Left ventricle myocardium inferior (tissue), 1 donor: ENCODE data around the gene TANC1. TPM values are rescaled to one million over a fixed set of nuclear protein-coding genes. Genes with fewer than 3 reads are reported as not detected.

ENCODE experiments used
- DNase-seq: peaks from one replicate; pipeline ENCODE4 v3.0.0-alpha.2; 2020
- H3K27ac ChIP-seq: fragments of 200-600 bp; replicated peaks from 2 replicates; pipeline ENCODE4 v1.8.0; 2021
- H3K27me3 ChIP-seq: fragments of 200-600 bp; 2 replicates; pipeline ENCODE4 v1.8.0; 2021; ENCODE audit warnings: low read depth
- H3K36me3 ChIP-seq: fragments of 200-600 bp; 2 replicates; pipeline ENCODE4 v1.8.0; 2021
- H3K4me1 ChIP-seq: fragments of 200-600 bp; 2 replicates; pipeline ENCODE4 v1.8.0; 2021
- H3K4me3 ChIP-seq: fragments of 200-600 bp; 2 replicates; pipeline ENCODE4 v1.8.0; 2021; ENCODE audit warnings: mild to moderate bottlenecking, moderate library complexity
- H3K9me3 ChIP-seq: fragments of 200-600 bp; replicated peaks from 2 replicates; pipeline ENCODE4 v1.8.0; 2021
- intact Hi-C: fragments of 100-400 bp; cut with micrococcal nuclease; formaldehyde crosslinking; loops from one replicate; pipeline ENCODE4 v1.11.0; 2022
- total RNA-seq: library from RNA; stranded (reverse); fragmentation: NEBNext Ultra II Directional; extraction: Animal tissue kit (Norgen Biotek cat#: 25700); gene quantifications from one replicate; pipeline ENCODE4 v1.2.1, GENCODE V29; 2021
- TF ChIP-seq, protein P1 (sequence below): fragments of 200-600 bp; IDR thresholded peaks from 2 replicates; pipeline ENCODE4 v1.8.0; 2021; ENCODE audit warnings: antibody characterized with exemption, mild to moderate bottlenecking, borderline replicate concordance
- donor health status: DM: no; HTN: yes; CAD: no; lungs with severe emphysema.

The TANC1 gene
- total RNA-seq, 1 donor from 2014 or later = 59.7 TPM

DNA sequence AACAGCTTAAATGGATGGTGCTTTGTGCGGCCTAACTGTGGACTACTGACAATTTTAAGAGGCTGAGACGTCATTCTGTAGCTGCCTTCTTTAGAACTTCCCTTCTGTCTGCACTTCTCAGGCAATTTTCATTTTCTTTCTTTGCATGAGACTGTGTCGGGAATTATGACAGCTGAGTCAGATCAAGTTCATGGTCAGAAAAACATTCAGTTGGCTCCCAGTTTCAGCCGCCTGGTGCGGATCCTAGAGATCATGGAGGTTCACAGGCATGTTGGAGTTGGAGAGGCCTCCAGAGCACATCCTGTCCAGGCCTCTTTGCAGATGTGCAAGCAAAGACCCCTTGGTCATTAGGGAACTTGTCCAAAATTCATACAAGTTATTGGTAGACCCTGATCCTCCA is 135.0 kb downstream of the TANC1 start:
- intact Hi-C loops = no loop called here
- TF ChIP-seq, protein P1, sequence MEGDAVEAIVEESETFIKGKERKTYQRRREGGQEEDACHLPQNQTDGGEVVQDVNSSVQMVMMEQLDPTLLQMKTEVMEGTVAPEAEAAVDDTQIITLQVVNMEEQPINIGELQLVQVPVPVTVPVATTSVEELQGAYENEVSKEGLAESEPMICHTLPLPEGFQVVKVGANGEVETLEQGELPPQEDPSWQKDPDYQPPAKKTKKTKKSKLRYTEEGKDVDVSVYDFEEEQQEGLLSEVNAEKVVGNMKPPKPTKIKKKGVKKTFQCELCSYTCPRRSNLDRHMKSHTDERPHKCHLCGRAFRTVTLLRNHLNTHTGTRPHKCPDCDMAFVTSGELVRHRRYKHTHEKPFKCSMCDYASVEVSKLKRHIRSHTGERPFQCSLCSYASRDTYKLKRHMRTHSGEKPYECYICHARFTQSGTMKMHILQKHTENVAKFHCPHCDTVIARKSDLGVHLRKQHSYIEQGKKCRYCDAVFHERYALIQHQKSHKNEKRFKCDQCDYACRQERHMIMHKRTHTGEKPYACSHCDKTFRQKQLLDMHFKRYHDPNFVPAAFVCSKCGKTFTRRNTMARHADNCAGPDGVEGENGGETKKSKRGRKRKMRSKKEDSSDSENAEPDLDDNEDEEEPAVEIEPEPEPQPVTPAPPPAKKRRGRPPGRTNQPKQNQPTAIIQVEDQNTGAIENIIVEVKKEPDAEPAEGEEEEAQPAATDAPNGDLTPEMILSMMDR = no peak
- peak overlapping the region; percentile 33 for H3K27ac ChIP-seq
- peaks cover 58% of the 10 kb centered on the region for H3K4me1 ChIP-seq
- H3K4me3 ChIP-seq = no peak overlapping the region
- peaks cover under 1% of the 10 kb centered on the region for H3K36me3 ChIP-seq
- no peaks in the 10 kb centered on the region for H3K27me3 ChIP-seq
- no peaks in the 10 kb centered on the region for H3K9me3 ChIP-seq
- no peak for DNase-seq

DNA sequence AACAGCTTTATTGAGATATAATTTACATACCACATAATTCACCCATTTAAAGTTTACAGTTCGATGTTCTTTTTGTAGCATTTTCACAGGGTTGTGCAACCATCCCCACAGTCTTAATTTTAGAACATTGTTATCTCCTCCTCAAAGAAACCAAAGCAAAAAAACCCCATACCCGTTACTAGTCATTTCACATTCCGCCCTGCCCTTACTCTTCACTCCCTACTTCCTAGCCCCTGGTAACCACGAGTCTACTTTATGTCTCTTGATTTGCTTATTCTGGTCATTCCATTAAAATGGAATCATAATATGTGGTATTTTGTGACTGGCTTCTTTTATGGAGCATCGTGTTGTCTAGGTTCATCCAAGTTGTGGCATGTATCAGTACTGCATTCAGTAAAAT is 137.7 kb downstream of the TANC1 start:
- peak overlapping the region; percentile 77 for H3K27ac ChIP-seq
- H3K4me3 ChIP-seq = no peak overlapping the region
- intact Hi-C loops = no loop called here
- no peaks in the 10 kb centered on the region for H3K36me3 ChIP-seq
- H3K27me3 ChIP-seq = no peaks in the 10 kb centered on the region
- peaks cover 54% of the 10 kb centered on the region for H3K4me1 ChIP-seq
- TF ChIP-seq, protein P1 = no peak
- H3K9me3 ChIP-seq = no peaks in the 10 kb centered on the region
- DNase-seq = no peak

DNA sequence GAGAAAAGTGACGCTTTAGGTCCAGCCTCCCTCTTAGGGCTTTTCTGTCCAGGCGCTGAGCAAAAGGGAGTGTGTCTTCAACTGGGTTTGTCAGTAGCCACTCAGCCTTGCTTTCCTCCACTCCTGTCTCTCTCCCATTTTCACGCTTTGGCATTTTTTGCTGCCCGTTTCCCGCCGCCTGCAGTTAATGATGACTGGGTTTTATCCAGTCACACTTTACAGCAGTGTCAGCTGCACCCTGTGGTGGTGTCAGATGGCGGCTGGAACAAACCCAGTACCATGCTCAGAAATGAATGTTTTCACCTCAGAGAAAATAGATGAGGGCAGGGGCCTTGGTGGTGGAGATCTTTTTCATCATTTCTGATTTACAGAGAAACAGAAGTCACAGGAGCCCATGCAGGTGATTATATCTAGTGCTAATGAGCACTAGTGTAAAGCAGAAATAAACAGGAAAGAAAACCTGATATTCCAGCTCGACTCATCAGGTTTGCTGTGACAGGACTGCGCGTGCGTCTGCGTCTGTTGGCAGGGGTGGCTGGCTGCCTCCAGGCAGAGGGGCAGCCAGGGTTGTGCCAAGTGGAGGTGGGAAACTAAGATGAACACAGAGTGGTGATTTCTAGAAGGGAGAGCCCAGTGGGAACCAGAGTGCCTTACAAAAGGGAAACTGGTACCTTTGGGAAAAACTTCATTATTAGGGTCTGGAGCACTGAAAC is 139.9 kb downstream of the TANC1 start:
- intact Hi-C loops = no loop called here
- Histone ChIP-seq H3K36me3 (no peaks in the 10 kb centered on the region), H3K4me3 (no peak overlapping the region), H3K4me1 (peaks cover 73% of the 10 kb centered on the region), H3K27ac (peak overlapping the region; percentile 77), H3K27me3 (no peaks in the 10 kb centered on the region), H3K9me3 (no peaks in the 10 kb centered on the region)
- peak; percentile 36 for DNase-seq
- TF ChIP-seq, protein P1 = no peak

DNA sequence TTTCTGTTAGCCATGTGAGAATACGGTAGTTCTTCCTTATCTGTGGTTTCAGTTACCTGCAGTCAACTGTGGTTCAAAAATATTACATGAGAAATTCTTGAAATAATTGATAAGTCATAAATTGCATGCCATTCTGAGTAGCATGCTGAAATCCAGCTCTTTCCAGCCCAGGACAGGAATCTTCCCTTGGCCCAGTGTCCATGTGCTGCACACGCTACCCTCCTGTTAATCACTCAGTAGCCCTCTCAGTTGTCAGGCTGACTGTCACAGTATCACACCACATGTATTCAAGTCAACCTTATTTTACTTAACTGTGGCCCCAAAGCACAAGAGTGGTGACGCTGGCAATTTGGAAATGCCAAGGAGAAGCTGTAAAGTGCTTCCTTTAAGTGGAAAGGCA is 141.1 kb downstream of the TANC1 start:
- Histone ChIP-seq H3K4me3 (no peak overlapping the region), H3K27ac (peak overlapping the region; percentile 77), H3K36me3 (no peaks in the 10 kb centered on the region), H3K27me3 (no peaks in the 10 kb centered on the region), H3K4me1 (peaks cover 85% of the 10 kb centered on the region), H3K9me3 (no peaks in the 10 kb centered on the region)
- TF ChIP-seq, protein P1 = no peak
- intact Hi-C loops = no loop called here
- no peak for DNase-seq

DNA sequence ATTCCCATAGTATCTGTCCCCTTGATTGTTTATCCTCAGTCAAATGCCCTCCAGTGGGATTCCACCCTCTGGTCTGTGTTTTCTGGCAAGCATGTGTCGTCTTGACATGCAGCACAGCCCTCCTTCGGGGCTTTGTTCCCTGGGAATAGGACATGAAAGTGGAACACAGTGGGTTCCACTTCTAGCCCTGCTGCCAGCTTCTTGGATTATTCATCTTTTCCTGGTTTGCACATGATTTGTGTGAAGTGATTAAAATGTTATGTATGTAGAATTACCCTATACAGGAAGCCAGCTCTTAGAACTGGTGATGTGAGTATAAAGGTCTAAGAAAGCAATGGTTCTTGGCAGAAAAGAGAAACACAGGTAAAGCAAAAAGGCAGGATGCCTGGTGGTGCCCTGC is 142.3 kb downstream of the TANC1 start:
- no peaks in the 10 kb centered on the region for H3K27me3 ChIP-seq
- TF ChIP-seq, protein P1 = no peak
- peak overlapping the region; percentile 77 for H3K27ac ChIP-seq
- no peak overlapping the region for H3K4me3 ChIP-seq
- no peaks in the 10 kb centered on the region for H3K36me3 ChIP-seq
- no peaks in the 10 kb centered on the region for H3K9me3 ChIP-seq
- peaks cover 91% of the 10 kb centered on the region for H3K4me1 ChIP-seq
- DNase-seq = no peak
- intact Hi-C loops = loop anchor here (10.0 kb wide), 1 partner anchor 66 kb away; no protein-coding TSS in a partner anchor
